NCI-H2227 (cell line): ENCODE data around the gene TMEM170A.

Experiments
- DNase-seq: peaks from one replicate; lab custom pipeline; 2025; ENCODE audit not compliant: unreplicated experiment; lab: John Stamatoyannopoulos, UW

Gene TMEM170A

DNA sequence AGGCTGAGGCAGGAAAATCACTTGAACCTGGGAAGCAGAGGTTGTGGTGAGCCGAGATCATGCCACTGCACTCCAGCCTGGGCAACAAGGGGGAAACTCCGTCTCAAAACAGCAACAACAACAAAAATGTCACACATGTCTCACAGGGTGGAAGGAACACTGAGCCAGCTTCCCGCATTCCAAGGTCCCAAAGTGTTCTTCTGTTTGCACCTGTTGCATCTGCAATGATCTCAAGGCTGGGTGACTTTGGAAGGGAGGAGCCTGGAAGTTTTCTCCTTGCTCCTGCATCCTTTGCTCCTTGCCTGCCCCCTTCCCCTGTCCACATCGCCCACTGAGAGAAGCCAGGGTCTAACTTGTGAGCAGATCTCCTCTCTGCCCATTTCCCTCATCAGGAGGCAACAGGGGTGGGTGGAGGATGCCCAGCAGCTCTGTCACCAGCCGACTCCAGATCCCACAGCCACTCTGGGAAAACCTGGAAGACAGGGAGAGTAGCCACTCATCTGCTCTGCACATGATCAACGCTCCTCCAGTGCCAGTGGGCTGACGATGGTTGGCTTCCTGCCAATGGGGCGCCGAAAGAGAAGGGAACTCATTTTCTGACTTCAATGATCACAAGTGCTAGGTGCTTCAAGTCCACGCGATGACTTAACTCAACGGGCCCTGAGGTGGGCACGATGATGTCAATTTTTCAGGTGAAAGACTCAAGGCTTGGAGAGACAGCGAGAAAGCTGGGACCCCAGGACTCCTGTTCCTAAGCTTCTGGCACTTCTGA, 18.1 kb upstream of the TMEM170A start:
- no peak for DNase-seq

DNA sequence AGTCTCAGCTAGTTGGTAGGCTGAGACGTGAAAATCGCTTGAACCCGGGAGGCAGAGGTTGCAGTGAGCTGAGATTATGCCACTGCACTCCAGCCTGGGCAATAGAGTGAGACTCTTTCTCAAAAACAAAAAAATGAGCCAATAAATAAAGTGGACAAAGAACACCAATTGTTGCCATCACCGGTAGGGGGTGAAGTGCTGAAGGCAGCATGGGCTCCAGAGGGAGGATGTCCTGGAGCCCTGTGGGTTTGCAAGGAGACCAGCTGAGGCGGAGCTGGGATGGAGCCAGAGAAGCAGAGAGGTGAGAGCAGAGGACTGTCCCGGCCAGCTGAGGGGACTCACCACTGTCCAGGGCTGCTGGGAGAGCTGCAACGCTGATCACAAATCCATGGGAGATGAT, 17.0 kb upstream of the TMEM170A start:
- no peak for DNase-seq

DNA sequence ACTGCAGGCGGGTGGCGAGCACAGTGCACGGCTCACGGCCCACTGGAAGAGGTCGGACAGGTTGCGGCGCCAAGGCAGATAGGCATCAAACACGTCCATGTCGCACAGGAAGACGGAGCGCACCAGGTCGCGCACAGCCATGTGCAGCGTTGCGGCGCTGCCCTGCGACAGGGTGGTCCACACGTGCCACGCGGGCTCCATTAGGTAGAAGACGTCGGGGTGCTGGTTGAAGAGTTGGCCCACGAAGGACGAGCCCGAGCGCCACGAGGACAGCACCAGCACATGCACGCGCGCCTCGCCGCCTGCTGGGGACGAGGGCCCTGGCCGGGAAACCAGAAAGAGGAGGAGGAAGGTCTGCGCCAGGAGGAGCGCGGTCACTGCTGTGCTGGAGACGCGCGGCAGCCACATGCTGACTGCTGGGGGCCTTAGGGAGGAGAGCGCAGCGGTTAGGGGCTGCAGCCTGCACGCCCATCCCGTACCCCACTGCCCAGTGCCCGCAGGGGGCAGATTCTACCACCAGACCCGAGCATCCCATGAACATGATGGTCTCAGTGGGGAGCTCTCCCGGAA, 15.0 kb upstream of the TMEM170A start:
- no peak for DNase-seq

DNA sequence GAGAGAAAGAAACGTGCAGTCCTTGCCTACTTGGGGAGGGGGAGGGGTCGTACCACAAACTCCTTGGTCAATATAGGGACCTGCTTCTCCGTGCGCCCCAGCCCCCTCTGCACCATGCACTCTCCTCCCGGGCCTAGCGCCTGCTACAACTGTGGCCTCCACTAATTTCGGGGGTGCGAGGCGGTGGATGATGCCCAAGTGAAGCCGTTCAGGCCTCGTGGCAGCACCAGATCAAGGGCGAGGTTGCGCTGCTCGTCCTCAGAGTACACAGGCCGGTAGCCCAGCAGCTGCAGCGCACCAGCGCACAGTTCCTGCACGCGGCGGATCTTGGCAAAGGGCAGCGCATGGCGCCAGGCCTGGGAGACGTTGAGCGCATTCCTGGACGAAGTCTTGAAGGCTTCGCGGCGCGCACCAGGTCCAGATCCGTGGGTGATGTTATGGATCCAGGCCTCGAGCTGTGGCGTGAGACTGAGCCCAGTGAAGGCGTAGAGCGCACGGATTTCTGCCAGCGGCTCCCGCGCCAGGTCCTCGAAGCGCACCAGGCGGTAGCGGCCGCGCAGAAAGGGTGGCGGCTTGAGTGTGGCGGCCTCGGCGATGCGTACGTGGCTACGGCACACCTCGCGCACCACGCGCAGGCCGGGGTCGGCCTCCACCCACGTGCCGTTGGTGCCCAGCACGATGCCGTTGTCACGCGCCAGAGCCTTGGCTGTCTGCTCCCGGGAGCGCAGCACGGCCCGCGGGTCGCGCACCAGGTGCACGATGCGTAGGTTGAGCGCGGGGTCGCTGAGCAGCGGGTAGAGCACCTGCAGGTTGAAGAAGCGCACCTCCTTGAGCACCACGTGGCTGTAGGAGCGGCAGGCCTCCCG, 14.2 kb upstream of the TMEM170A start:
- no peak for DNase-seq

DNA sequence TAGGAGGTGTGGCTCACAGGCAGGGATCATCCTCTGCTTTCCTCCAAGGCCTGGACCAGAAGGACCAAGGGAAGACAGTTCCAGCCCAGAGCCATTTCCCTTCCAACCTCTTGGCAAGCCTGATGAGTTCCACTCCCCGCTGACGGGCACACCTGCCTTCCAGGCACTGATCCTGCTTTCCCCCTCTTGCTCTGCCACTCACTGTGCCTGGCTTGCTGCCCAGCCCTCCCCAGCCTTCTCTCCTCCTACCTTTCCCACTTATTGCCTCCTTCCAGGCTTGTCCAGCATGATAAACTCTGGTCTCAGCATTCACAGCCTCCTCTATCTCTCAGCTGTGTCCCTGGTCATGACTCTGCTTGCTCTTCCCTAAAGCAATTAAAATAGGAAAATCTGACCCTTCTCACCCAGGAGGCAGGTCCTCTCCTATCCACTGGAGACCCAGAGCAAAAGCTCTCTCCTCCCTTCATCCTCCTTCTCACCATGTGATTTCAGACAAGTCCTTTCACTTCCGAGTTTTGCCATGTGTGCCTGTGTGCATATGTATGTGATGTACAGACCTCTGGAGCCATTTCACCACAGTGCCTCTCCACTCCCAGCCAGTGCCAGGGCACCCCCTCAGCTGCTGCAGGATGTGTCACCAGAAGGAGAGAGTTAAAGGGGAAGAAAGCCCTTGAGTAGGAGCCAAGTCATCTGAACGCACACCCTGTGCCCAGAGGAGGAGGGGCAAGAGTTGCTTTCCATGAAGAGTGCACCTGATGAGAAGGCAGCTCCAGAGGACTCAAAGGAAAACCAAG, 13.4 kb upstream of the TMEM170A start:
- no peak for DNase-seq

DNA sequence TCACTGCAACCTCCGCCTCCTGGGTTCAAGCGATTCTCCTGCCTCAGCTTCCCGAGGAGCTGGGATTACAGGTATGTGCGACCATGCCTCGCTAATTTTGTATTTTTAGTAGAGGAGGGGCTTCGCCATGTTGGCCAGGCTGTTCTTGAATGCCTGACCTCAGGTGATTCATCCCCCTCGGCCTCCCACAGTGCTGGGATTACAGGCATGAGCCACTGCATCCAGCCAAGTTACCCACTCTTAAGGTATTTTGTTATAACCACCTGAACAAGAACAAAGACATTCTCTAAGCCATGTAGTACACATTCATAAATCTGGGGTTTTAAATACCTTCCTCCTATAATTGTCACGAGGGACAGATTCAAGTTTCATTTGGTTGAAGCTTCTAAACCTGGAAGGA, 12.3 kb upstream of the TMEM170A start:
- DNase-seq, result no peak

DNA sequence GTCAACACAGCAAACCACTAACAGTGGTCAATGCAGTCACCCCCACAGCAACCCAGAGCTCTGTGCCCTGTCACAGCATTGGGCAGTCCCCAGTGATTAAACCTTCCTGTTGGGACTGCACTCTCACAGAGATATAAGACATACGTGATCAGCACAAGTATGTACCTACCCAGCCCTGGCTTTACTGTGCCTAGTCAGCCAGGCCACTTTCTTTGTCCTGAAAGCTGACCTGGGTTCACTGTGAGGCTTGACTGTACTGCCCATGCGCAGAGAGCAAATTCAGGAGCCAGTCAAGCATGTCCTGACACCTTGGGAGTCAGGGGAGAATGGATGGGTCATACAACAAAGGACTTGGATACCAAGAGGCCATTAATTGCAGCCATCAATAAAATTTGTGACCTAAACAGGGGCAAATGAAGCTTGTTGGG, 10.9 kb upstream of the TMEM170A start:
- DNase-seq, result no peak

DNA sequence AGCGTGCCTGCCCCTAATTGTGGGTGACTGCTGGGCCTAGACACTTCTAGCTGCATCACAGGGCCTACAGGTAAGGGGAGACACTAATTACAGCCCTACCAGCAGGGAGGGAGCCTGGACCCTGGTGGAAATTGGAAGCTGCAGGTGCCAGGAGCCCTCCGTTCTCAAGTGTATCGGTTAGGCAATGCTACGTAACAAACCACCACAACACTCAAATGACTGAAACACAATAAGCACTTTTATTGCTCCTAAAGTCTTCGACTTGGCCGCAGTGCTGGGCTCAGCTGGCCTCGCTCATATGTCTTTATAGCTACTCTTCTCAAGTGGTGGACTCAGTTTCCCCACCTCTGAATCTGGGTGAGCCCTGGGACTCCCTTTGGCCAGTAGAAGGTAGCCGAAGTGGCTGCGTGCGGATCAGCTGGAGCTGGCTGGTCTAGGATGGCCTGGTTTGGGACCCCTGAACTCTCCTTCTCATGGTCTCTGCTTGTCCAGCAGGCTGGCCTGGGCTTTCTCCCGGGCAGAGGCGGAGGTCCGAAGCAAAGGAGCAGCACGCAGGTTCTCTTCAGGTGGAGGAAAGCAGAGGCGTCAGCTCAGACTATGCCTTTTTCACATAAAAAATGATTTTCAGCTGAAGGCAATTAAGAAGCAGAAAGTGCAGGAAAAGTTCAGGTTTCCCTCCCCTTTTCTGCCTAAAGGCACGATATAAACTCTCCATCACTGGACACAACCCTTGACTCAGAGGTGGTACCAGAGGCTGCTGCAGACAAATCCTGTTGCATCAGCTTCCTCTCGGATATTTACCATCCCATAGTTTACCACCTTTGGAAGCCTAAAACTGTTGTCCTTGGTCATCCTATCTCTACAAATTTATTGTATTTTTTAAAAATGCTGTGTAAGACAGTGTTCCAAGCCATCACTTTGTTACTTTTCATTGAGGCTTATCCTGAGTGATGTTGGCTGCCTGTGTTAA, 8.7 kb upstream of the TMEM170A start:
- DNase-seq, result no peak

DNA sequence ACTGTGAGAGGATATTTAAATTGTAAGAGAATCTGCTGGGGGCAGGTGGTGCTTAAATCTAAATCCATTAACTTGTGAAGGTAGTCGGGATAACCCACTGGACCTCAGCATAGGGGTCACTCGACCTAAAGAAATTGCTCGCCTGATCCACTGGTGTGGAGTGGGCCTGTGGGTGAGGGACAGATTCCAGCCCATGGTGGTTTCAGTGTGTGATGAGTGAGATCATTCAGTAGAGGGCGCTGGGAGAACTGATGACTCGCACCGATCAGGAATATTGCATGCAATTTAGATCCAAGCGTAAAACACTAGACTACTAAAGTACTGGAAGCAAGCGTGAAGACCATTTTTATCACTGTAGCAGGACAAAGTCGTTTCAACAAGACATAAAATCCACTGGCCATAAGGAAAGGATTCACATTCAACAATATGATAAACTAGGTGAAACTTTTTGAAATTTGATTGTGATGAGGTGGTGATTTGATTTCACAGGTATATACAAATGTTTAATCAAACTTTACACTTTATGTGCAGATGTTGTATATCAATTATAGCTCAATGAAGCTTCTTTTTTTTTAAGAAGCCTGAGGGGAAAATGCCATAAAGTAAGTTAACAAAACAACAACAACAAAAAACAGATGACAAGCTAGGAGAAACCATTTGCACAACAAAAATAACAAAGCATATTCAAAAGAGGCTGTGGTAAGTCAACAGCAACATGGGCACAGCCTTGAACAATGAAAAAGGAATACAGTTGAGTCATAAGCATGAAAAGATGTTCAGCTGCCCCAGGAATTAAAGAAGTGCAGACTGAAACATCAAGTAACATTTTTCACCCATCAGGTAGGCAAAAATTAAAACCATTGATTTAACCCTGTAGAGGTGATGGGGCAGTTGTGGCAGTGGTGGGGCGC, 7.5 kb upstream of the TMEM170A start:
- DNase-seq, result peak; percentile 50

DNA sequence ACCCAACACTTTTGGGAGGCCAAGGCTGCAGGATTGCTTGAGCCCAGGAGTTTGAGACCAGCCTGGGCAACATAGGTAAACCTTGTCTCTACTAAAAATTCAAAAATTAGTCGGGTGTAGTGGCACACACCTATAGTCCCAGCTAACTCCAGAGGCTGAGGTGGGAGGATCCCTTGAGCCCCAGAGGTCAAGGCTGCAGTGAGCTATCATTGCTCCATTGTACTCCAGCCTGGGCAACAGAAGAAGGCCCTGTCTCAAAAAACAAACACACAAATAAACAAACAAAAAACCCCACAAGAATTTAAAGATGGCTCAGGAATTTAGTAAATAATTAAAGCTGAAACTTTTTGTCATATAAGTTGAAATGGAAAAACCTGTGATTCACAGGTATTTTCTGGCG, 2.3 kb upstream of the TMEM170A start:
- no peak for DNase-seq

DNA sequence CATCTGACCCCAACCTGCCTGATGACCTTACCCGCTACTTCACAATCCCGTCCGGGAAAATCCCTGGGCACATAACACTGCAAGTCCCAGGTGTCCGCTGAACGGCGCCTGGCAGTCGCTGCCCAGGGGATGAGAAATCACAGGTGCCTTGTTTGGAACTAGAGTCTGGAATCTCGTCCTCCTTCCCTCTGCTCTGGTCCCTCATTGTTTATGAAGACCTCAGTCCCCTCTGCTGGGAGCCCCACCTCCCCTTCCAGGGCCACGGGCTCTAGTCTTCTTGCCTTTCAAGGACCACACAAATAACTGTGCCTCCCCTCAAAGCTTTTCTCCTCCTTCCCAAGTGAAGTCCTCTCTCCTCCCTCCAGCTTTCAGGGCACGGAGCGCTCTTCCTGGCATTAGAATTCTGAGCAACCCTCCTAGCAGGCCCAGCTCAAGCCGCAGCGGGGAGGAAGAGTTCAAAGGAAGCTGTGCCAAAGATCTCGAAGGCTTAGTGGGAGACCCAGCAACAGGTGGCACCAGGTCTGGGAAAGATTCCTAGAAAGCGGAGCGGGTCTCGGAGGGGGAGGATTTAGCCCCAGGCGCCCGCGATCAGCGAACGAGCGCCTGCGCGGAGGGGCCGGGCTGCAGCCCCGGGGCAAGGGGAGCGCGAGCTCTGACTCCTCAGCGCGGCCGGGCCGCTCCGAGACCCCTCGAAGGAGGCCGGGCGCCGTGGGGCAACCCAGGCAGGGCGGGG, 934 bp downstream of the TMEM170A start:
- peak; percentile 41 for DNase-seq

DNA sequence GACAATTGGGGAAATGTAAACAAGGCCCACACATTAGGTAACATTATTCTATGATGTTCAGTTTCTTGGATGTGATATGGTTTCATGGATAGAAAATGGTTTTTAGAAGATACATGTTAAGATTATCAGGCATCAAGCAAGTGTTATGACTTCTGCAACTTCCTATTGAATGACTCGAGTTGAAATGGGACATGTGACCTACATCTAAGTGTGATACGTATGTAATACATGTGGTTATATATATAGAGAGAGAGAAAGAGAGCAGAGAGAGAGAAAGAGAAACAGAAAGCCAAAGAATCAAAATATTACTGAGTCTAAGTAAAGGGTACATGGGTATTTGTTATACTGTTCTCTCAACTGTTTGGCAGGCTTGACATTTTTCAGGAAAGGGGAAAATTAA, 1.7 kb downstream of the TMEM170A start:
- no peak for DNase-seq

DNA sequence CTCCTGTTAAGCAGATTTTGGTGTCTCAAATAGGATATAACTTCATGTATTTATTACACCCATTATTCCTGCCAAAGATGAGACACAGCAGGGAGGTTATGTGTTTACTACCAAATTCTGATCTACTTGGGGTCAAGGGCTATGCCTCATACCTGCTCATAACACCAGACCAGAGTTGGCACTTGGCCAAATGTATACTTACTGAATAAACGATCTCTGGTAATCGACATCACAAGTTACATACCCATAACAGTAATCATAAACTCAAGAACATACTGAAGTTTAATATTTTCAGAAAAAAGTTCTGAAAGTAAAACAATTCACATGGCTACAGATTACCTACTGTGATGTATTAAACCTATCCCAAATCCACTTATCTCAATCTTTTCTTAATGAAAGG, 2.9 kb downstream of the TMEM170A start:
- DNase-seq, result no peak

DNA sequence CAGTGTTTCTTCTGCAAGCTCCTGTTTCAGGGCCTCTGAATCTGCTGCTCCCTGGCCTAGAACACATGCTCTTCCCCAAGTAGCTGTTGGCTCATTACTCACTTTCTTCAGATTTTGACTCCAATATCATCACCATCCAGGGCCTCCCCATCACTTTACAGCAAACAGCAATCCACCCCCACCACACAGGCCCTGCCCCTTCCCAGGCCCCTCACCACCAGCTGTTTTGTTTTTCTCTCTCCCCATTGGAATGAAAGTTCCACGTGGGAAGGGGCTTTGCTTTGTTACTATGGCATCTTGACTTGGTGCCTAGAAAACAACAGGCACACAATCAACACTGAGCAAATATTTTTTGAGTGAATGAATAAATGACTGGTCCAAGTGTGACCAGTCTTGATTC, 4.0 kb downstream of the TMEM170A start:
- DNase-seq, result no peak

DNA sequence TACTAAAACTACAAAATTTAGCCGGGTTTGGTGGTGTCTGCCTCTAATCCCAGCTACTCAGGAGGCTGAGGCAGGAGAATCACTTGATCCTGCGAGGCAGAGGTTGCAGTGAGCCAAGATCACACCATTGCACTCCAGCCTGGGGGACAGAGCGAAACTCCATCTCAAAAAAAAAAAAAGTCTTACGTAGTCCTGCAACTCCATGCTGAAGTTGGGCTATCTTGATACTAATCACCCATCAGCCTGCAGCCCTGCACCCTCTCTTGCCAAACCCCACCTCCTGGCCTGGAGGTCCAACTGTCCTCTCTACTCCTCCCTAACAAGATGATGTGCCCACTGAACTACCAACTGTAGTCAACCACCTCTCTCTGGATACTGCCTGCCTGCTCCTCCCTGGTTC, 4.8 kb downstream of the TMEM170A start:
- DNase-seq, result no peak

DNA sequence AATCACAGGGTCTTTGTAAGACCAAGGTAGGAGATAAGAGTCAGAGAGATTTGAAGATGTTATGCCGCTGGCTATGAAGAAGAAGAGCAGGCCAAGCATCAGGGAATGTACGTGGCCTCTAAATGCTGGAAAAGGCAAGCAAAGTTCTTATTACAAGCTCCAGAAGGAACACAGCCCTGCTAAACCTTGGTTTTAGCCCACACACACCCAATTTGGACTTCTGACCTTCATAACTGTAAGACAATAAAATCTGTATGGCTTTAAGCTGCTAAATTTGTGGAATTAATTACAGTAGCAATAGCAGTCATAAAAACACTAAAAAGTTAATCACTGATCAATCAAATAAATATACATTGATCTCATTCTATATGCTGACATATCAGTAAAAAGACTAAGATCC, 6.0 kb downstream of the TMEM170A start:
- no peak for DNase-seq

DNA sequence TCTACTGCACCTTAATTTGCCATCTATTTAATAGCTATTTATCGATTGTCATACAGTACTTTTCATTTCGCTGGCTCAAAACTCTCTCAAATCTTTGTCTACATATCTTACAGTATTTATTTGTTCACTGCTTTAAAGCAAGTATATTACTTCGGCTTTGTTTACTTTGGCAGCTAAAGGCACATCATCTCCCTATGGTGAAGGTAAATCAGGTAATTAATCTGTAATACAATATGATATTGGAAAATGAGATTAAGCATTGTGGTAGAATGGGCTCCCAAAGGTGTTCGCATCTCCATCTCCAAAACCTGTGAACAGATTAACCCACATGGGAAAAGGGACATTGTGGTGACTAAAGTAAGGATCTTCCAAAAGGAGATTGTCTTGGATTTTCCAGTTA, 6.5 kb downstream of the TMEM170A start:
- no peak for DNase-seq

DNA sequence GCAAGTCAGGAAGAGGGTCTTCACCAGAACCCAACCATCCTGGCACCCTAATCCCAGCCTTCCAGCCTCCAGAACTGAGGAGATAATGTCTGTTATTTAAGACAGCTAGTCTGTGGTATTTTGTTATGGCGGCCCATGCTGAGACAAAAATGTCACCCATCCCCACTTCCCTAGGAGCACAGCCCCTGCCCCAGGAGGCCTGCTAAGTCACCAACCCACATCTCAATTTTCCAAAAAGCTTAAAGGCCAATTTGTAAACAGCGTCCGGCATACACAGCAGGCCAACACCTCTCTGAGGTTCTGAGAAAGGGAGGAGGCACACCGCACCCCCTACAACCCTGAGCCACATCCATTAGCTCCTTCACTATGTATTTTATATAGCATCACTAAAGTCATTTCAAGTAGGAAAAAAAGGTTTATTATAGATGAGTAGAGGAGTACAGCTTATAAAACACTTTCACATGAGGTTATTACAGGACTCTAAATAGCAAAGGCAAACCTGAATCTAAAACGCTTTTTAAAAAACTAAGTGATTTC, 6.9 kb downstream of the TMEM170A start:
- no peak for DNase-seq
